ENCODE data around the gene STAC3.

STAC3 gene

GRCh38 chr12:57231276-57232021, 19.5 kb downstream of the STAC3 start:
- Histone ChIP-seq H3K27me3 (ENCODE audit: insufficient read depth, low read depth, severe bottlenecking) (no peaks in the 10 kb centered on the region), H3K9me3 (ENCODE audit: severe bottlenecking) (no peaks in the 10 kb centered on the region), H3K36me3 (peaks cover 53% of the 10 kb centered on the region), H3K27ac (no peak overlapping the region), H3K4me3 (ENCODE audit: low read depth, low read length) (no peak overlapping the region)
- no peak for DNase-seq
- TF ChIP-seq CTCF (IDR thresholded peaks at IDR 0.05; ENCODE audit: low read depth, low read length), result no peak

DNA sequence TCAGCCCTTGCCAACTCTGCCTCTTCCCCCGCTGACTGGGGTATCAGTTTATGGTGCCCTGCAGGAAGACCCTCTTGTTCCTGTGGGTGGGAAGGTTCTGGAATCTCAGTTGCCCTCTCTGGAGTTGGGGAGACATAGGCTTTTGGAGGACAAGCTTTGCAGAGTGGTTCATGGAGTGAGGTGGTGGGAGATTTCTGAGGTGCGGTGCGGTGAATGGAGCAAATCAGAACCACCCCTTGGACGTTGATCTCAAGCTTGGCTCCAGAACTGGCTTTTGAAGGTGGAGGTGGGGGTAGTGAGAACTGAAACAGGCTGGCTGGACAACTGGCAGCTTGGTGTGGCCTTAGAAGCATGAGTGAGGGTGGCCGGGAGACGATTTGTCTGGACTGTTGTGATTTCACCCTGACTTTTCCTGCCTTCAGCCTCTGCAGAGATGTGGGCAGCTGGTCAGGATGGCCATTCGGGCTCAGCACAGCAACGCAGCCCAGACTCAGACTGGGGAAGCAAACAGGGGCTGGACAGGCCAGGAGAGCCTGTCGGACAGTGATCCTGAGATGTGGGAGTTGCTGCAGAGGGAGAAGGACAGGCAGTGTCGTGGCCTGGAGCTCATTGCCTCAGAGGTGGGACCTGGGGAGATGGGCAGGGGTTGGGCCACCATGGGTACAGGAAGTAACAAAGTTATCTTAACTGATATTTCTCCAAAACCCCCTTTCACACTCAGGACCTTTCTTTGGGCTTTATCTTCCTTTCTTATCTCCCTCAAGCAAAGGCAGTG, 20.4 kb downstream of the STAC3 start:
- H3K36me3 ChIP-seq, result peaks cover 50% of the 10 kb centered on the region
- peak overlapping the region; percentile 87 for H3K4me3 ChIP-seq (ENCODE audit: low read depth, low read length)
- H3K27me3 ChIP-seq (ENCODE audit: insufficient read depth, low read depth, severe bottlenecking), result no peaks in the 10 kb centered on the region
- H3K9me3 ChIP-seq (ENCODE audit: severe bottlenecking), result no peaks in the 10 kb centered on the region
- H3K27ac ChIP-seq, result peak overlapping the region; percentile 85
- no peak for TF ChIP-seq CTCF (IDR thresholded peaks at IDR 0.05; ENCODE audit: low read depth, low read length)
- no peak for DNase-seq

DNA sequence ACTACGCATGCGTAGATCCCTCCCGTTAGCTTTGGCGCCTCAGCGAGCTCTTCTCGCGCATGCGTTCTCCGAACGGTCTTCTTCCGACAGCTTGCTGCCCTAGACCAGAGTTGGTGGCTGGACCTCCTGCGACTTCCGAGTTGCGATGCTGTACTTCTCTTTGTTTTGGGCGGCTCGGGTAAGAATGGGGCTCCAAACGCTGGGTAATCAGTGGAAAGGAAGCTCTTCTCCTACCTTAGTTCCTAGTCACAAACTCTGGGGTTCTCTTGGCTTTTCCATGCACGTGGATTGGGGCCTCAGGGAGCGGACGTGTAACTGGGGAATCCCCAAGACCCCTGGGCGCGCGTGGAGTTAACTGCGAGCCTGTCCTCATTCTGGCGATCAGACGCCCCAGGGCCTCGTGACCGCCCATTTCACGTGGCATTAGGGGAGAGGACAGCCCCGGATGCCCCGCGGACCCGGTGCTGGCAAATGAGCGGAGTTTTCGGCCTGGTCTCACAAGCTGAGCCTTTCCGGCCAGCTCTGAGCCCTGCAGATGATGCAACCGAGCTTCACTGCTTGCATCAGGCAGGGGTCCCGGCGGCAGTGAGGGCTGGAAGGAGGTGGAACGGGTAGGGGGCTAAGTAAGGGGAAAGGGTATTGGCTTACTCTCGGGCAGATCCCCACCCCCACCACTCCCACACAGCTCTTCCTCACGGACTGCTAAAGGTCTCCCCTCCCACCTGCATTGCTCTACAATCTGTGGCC, 21.2 kb downstream of the STAC3 start, which contains the start of gene SHMT2:
SHMT2 (plus strand) TSS at position 78 of the 747 bp plus-strand sequence; CDS start at position 146, 68 bp downstream.
- Histone ChIP-seq H3K27ac (peak within 1 kb of the TSS; percentile 85), H3K36me3 (peaks cover 46% of the 10 kb centered on the region), H3K9me3 (ENCODE audit: severe bottlenecking) (no peaks in the 10 kb centered on the region), H3K4me3 (ENCODE audit: low read depth, low read length) (peak within 1 kb of the TSS; percentile 87), H3K27me3 (ENCODE audit: insufficient read depth, low read depth, severe bottlenecking) (no peaks in the 10 kb centered on the region)
- peak; percentile 97 for DNase-seq
- TF ChIP-seq CTCF (IDR thresholded peaks at IDR 0.05; ENCODE audit: low read depth, low read length), result no peak

- Histone ChIP-seq H3K27ac (peak overlapping the region; percentile 85), H3K36me3 (peaks cover 39% of the 10 kb centered on the region), H3K9me3 (ENCODE audit: severe bottlenecking) (no peaks in the 10 kb centered on the region), H3K4me3 (ENCODE audit: low read depth, low read length) (peak overlapping the region; percentile 87), H3K27me3 (ENCODE audit: insufficient read depth, low read depth, severe bottlenecking) (no peaks in the 10 kb centered on the region)
- no peak for TF ChIP-seq CTCF (IDR thresholded peaks at IDR 0.05; ENCODE audit: low read depth, low read length)
- no peak for DNase-seq
Observed at GRCh38 chr12:57229046-57229633, 21.8 kb downstream of the STAC3 start.

DNA sequence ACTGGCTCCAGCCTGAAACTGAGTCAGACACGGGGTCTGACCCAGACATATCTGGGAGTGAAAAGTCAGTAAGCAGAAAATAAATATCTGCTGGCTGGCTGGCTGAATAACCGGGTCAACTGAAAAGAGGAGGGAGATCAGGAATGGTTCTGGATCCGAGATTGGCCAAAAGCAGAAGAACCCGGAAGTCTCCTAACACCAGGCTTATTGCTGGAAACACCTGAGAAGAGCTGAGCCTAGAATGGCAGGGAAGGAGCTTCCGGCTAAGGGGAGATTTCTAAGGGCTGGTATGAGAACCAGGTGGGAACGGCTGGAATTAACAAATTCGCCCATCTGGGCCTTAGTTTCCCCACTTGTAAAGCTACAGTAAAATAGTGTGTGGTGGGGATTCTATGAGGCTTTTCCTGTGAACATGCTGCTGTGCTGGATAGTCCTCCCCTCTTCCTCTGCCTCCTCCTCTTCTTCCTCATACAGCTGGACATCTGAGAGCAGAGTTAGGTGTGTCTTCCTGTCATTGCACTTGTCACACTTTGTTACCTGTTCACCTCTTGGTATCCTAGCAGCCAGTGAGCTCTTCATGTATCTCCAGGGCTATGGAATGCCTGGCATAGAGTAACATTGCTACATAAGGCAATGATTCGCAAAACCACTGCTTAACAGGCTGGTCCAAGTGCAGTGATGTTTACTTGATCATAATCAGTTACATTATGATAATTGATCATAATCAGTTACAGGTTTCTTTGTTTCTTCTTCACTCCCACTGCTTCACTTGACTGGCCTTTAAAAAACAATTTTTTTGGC, 23.5 kb downstream of the STAC3 start:
- DNase-seq, result no peak
- peak overlapping the region; percentile 68 for H3K27ac ChIP-seq
- peak overlapping the region; percentile 55 for H3K4me3 ChIP-seq (ENCODE audit: low read depth, low read length)
- peaks cover 23% of the 10 kb centered on the region for H3K36me3 ChIP-seq
- no peak for TF ChIP-seq CTCF (IDR thresholded peaks at IDR 0.05; ENCODE audit: low read depth, low read length)
- H3K9me3 ChIP-seq (ENCODE audit: severe bottlenecking), result no peaks in the 10 kb centered on the region
- H3K27me3 ChIP-seq (ENCODE audit: insufficient read depth, low read depth, severe bottlenecking), result no peaks in the 10 kb centered on the region
